GM20000 (cell line): ENCODE data around the gene TTC7B.

Source experiments
- DNase-seq: peaks from one replicate; pipeline ENCODE4 v3.0.0; 2012; ENCODE audit warnings: low spot score
- TF ChIP-seq, protein P1 (sequence below): IDR thresholded peaks from 2 replicates; pipeline ENCODE4 v1.5.1; 2012; ENCODE audit warnings: mild to moderate bottlenecking, control low read depth; ENCODE audit errors: extremely low read depth, missing control alignments

The TTC7B gene

DNA sequence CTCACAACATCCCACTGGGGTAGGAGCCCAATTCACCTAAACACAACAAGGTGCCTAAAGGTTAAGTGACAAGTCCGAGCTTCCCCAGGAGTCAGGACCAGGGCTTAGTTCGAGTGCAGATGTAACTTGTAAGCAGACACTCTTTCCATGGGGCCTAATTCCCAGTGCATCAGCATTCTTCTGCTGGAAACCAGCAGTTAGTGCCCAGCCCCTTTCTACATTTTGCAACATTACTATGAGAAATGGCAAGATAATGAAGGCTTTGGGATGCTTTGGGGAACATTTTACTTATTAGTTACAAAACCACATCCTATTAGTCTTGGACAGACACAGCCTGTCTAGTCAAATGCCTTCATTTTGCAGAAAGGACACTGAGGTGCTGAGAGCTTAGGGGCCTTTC, 239.6 kb downstream of the TTC7B start:
- TF ChIP-seq, protein P1, sequence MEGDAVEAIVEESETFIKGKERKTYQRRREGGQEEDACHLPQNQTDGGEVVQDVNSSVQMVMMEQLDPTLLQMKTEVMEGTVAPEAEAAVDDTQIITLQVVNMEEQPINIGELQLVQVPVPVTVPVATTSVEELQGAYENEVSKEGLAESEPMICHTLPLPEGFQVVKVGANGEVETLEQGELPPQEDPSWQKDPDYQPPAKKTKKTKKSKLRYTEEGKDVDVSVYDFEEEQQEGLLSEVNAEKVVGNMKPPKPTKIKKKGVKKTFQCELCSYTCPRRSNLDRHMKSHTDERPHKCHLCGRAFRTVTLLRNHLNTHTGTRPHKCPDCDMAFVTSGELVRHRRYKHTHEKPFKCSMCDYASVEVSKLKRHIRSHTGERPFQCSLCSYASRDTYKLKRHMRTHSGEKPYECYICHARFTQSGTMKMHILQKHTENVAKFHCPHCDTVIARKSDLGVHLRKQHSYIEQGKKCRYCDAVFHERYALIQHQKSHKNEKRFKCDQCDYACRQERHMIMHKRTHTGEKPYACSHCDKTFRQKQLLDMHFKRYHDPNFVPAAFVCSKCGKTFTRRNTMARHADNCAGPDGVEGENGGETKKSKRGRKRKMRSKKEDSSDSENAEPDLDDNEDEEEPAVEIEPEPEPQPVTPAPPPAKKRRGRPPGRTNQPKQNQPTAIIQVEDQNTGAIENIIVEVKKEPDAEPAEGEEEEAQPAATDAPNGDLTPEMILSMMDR = no peak
- no peak for DNase-seq

DNA sequence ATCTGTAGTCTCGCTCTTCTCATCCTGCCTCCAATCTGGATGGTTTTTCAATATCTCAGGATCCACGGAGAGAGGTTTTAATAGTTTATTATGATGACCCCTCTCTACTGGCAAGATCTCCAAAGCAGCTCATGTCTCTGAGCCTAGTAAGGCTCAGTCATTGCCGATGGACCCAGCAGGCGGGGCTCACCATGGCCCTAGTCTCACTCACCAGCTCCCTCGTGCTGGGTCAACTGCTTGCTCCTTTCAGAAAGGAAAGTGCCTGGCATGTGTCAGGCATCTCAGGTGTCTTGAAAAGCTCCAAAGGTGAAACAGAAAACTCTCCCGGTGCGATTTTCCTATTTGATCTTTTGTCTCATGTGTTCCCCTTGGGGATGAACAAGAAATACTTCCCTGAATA, 240.4 kb downstream of the TTC7B start:
- DNase-seq = no peak
- TF ChIP-seq, protein P1 = no peak

DNA sequence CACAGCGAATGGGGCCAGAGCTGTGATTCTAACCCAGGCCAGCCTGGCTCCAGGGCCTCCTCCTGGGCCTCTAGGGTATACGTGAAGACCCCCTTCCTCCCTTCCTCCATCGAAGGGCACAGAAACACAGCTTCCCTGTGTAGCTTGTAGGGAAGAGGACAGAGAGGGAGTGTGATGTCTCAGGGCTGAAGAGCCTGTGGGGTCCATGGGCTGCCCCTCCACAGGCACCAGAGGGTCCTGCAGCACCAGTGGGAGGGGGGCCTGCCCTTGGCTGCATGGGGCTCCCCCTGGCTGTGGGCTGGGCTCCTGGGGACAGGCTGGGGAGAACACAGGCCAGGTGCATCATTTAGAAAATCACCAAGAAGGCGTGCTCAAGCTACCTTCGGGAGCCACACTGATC, 240.9 kb downstream of the TTC7B start:
- TF ChIP-seq, protein P1 = no peak
- DNase-seq = no peak

DNA sequence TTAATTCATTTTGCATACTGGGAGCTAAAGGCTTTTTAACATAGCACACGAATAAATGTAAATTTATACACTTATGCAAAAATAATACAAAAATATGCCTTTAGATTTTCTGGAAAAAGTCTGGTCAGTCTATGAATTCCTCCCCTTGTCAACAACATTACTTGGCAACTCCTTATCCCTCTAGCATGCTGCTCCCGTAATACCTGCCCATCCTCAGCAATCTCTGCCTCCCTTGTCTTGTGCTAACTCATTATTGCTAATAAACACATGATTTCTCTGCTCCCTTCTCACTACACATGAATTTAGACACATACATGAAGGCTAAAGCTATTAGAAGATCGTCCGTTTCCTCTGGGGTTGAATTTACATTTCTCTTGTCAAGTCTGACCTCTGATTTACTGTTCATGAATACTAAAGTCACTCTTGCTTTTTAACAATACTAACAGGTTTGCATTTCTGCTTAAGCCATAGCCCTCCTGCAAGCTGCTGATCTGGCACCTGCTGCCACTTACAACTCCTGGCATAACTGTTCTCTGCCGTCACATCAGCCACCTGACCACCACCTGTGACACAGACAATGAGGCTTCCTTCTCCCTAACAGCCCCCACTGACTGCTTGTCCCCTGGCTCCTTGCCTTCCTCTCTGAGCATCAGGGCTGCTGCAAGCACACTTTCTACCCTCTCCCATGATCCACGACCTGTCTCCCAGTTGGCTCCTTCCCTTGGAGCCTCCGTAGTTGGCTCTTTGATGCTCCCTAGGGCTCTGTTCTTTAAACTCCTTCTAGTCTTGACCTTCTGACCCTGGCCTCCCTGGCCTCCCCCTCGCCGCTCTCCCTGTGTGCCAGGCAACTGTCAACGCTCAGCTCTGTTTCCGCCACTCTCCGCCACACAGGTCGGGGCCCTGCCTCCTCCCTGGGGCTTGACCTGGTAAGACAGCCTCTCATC, 241.8 kb downstream of the TTC7B start:
- TF ChIP-seq, protein P1 = no peak
- DNase-seq = no peak

DNA sequence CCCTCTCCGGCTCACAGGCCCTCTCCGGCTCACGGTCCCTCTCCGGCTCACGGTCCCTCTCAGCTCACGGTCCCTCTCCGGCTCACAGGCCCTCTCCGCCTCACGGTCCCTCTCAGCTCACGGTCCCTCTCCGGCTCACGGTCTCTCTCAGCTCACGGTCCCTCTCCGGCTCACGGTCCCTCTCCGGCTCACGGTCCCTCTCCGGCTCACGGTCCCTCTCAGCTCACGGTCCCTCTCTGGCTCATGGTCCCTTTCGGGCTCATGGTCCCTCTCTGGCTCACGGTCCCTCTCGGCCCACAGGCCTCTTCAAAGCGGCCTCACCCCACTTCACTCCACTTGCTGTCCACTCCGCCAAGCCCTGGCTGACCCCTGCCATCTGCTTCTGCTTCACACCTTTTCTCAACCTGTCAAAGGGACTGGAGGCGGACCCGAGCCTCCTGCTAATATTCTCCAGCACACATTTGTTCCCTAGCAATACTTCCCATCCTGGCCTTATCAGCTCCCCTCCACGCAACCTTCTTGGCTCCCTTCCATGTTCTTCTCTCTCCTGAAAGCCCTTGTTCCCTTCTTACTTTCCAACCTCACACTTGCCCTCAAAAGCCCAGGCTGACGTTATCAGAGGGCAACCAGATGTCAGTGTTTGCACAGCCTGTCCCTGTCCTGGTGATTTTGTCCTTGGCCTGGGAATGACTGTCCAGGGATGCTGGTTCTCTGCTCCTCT, 242.7 kb downstream of the TTC7B start:
- no peak for DNase-seq
- TF ChIP-seq, protein P1 = no peak

DNA sequence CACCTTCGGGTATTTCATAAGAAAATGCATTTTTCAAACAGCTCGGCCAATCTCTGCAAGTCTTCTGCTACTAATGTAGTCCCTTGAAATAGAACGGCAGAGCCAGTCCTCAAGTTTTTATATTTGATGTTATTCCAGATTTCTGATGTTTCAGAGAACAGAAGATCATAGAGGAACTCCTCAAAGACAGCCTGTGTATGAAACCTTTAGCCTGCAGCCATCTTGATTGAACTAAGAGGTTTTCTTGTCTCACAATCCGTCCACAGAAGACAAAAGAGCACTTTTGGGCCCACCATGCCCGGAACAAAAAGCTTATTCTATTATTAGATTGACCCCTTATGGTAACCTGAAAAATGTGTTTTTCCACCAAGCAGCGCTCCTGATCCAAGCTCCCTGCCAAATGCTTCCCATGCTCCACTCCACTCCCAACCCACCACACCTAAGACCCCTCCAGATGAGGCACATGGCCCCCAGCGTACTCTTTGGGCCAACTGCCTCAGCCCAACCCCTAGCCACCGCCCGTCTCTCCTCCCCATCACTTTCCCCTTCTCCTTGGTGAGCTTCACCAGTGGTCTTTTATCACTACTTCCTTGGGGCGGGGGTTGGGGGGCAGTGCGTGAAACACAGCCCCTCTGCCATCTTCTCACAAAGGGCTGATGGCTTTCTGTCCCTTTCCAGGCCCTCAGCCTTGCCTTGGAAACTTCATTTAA, 243.6 kb downstream of the TTC7B start:
- no peak for DNase-seq
- TF ChIP-seq, protein P1 = no peak
